Stimulated activated CD8-positive, alpha-beta memory T cell treated with anti-CD3 and anti-CD28 coated beads, Interleukin-2, amount 100 ng/mL, for 1 hour (primary cell): Measurements from ENCODE around the gene SNORC.

Experiments used
- DNase-seq, 2 donors: peaks; one replicate each; pipeline ENCODE4 v3.0.0-alpha.2; 2020; ENCODE audit warnings: low read depth in 2 of 2

Gene SNORC

GRCh38 chr2:232882505-232883115 is 12.5 kb downstream of the SNORC start:
- no peak for DNase-seq

GRCh38 chr2:232883116-232883721 is 13.2 kb downstream of the SNORC start:
- no peak for DNase-seq

- DNase-seq = no peak
Observed at GRCh38 chr2:232884001-232884421, 13.9 kb downstream of the SNORC start.

GRCh38 chr2:232884549-232885263 is 14.6 kb downstream of the SNORC start:
- DNase-seq = no peak

- DNase-seq = no peak
Observed at GRCh38 chr2:232885264-232885961, 15.3 kb downstream of the SNORC start.

GRCh38 chr2:232886176-232886575 is 16.1 kb downstream of the SNORC start:
- no peak for DNase-seq

- no peak for DNase-seq
Observed at GRCh38 chr2:232886632-232887031, 16.6 kb downstream of the SNORC start.

GRCh38 chr2:232887171-232887850 is 17.2 kb downstream of the SNORC start:
- DNase-seq = no peak

GRCh38 chr2:232888099-232888836 is 18.2 kb downstream of the SNORC start:
- no peak for DNase-seq

- DNase-seq = no peak
Observed at GRCh38 chr2:232888839-232889529, 18.9 kb downstream of the SNORC start.

GRCh38 chr2:232889876-232890401 is 19.9 kb downstream of the SNORC start:
- no peak for DNase-seq

- DNase-seq = no peak
Observed at GRCh38 chr2:232890536-232890895, 20.5 kb downstream of the SNORC start.

- no peak for DNase-seq
Observed at GRCh38 chr2:232890896-232891601, 21.0 kb downstream of the SNORC start.

- DNase-seq = no peak
Observed at GRCh38 chr2:232891621-232892071, 21.6 kb downstream of the SNORC start.

GRCh38 chr2:232892221-232892620 is 22.2 kb downstream of the SNORC start:
- no peak for DNase-seq

GRCh38 chr2:232892843-232893242 is 22.8 kb downstream of the SNORC start:
- DNase-seq = no peak

- no peak for DNase-seq
Observed at GRCh38 chr2:232893834-232894233, 23.8 kb downstream of the SNORC start.

- DNase-seq = no peak
Observed at GRCh38 chr2:232894251-232894650, 24.2 kb downstream of the SNORC start.

GRCh38 chr2:232894746-232895145 is 24.7 kb downstream of the SNORC start:
- no peak for DNase-seq

- no peak for DNase-seq
Observed at GRCh38 chr2:232896111-232896510, 26.0 kb downstream of the SNORC start.
